ENCODE results near the gene RTN4.

- TF ChIP-seq CTCF (IDR thresholded peaks at IDR 0.05 in 4 of 5, conservative IDR thresholded peaks at IDR 0.05 in 1 of 5) (peak; percentile 30 to 67 (median 61)), POLR2A (IDR thresholded peaks at IDR 0.05) (peak in 1 of 2 donors; percentile 50)
These were observed 1.0 kb downstream of the RTN4 start for GRCh38 chr2:55049043-55049820.

Data from gastrocnemius medialis (tissue), 4 donors.